Activated naive CD4-positive, alpha-beta T cell treated with anti-CD3 and anti-CD28 coated beads, Interleukin-2, amount 50 U/mL, for 24 hours (primary cell): Measurements from ENCODE around the gene ATAT1.

Source experiments
- H3K27ac Mint-ChIP-seq: one replicate; pipeline ENCODE4 v1.8.0; 2021; ENCODE audit warnings: mild to moderate bottlenecking, mixed read lengths
- H3K27me3 Mint-ChIP-seq: one replicate; pipeline ENCODE4 v1.8.0; 2021; ENCODE audit warnings: mixed read lengths
- H3K36me3 Mint-ChIP-seq: one replicate; pipeline ENCODE4 v1.8.0; 2021; ENCODE audit warnings: mixed read lengths
- H3K4me1 Mint-ChIP-seq: one replicate; pipeline ENCODE4 v1.8.0; 2021; ENCODE audit warnings: mixed read lengths
- H3K4me3 Mint-ChIP-seq: one replicate; pipeline ENCODE4 v1.8.0; 2021; ENCODE audit warnings: mild to moderate bottlenecking, mixed read lengths
- H3K9me3 Mint-ChIP-seq: one replicate; pipeline ENCODE4 v1.8.0; 2021; ENCODE audit warnings: mixed read lengths

ATAT1 gene

GRCh38 chr6:30610065-30610464 is 16.6 kb upstream of the ATAT1 start:
- H3K4me3 Mint-ChIP-seq = no peak overlapping the region
- H3K27me3 Mint-ChIP-seq = no peaks in the 10 kb centered on the region
- peaks cover 80% of the 10 kb centered on the region for H3K4me1 Mint-ChIP-seq
- H3K9me3 Mint-ChIP-seq = no peaks in the 10 kb centered on the region
- peaks cover 38% of the 10 kb centered on the region for H3K36me3 Mint-ChIP-seq
- peak overlapping the region; percentile 82 for H3K27ac Mint-ChIP-seq

DNA sequence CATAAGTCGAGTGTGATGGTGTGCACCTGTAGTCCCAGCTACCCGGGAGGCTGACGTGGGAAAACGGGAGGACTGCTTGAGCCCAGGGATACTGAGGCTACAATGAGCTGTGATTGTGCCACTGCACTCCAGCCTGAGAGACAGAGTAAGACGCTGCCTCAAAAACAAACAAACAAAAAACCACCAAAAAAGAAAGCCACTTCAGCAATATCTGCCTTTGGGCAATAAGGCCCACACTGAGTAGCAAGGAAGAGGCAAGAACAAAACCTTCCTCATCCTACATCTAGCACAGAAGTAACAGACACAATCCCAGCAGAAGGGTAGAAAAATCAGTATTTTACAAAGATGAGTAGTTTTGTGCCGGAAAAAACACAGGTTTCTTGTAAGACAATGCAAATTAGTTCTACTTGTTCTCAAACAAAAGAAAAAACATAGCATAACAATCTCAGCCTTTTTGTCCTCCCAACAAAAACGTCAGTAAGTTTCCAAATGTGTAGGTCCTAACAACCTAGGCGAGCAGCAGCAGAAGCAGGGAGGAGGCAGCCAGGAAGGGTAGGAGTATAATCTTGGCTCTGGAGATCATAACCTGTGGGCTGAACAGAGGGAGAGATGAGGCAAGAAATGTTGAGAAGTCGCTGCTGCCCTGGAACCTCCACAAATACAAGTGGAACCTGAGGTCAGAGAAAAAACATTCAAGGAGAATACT is 15.4 kb upstream of the ATAT1 start:
- H3K9me3 Mint-ChIP-seq = no peaks in the 10 kb centered on the region
- H3K36me3 Mint-ChIP-seq = peaks cover 45% of the 10 kb centered on the region
- peaks cover 75% of the 10 kb centered on the region for H3K4me1 Mint-ChIP-seq
- peak overlapping the region; percentile 17 for H3K27ac Mint-ChIP-seq
- H3K4me3 Mint-ChIP-seq = peak overlapping the region; percentile 19
- no peaks in the 10 kb centered on the region for H3K27me3 Mint-ChIP-seq

GRCh38 chr6:30611856-30612194 is 14.8 kb upstream of the ATAT1 start:
- H3K36me3 Mint-ChIP-seq = peaks cover 45% of the 10 kb centered on the region
- peak overlapping the region; percentile 13 for H3K4me3 Mint-ChIP-seq
- peaks cover 70% of the 10 kb centered on the region for H3K4me1 Mint-ChIP-seq
- H3K27me3 Mint-ChIP-seq = no peaks in the 10 kb centered on the region
- no peaks in the 10 kb centered on the region for H3K9me3 Mint-ChIP-seq
- peak overlapping the region; percentile 66 for H3K27ac Mint-ChIP-seq

GRCh38 chr6:30612213-30612612 is 14.5 kb upstream of the ATAT1 start:
- Mint-ChIP-seq H3K4me3 (no peak overlapping the region), H3K27ac (peak overlapping the region; percentile 66), H3K36me3 (peaks cover 48% of the 10 kb centered on the region), H3K4me1 (peaks cover 68% of the 10 kb centered on the region), H3K27me3 (no peaks in the 10 kb centered on the region), H3K9me3 (no peaks in the 10 kb centered on the region)

GRCh38 chr6:30612687-30613248 is 13.9 kb upstream of the ATAT1 start:
- peaks cover 44% of the 10 kb centered on the region for H3K36me3 Mint-ChIP-seq
- H3K4me1 Mint-ChIP-seq = peaks cover 63% of the 10 kb centered on the region
- peak overlapping the region; percentile 94 for H3K4me3 Mint-ChIP-seq
- no peaks in the 10 kb centered on the region for H3K27me3 Mint-ChIP-seq
- H3K9me3 Mint-ChIP-seq = no peaks in the 10 kb centered on the region
- peak overlapping the region; percentile 31 for H3K27ac Mint-ChIP-seq

DNA sequence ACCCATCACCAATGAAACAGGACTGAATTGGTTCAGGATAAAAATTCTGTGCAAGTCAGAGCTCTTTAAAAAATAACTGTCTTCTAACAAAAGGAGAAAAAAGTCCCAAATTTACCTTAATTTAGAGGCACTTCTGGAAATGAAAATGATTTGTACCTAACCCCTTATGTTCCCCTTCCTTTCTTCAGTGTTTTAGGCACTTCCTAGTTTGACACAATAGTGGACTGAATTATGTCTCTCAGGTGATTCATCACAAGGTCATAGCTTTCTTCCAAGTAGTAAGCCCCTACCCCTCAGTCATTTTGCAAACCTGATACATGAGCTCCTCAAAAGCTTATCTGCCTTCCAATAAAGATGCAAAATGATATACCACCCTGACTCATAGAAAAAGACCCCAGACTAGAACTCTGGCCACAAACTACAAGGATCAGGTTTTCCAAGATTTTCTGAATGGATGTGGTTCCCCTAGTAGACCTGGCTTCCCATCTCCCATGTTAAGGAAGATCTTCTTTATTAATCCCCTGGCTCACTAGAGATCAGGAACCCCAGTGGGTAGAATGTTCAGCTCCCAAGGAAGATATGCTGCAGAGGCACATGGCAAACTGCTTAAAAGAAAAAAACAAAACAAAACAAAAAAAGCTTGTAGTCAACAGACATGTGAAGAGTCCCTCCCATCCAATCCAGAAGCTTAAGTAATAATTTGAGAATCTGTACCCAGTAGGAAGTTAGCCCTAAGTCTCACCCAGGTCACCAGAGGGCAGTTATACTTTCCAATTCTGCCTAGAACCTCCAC is 13.2 kb upstream of the ATAT1 start:
- peaks cover 62% of the 10 kb centered on the region for H3K4me1 Mint-ChIP-seq
- H3K27ac Mint-ChIP-seq = peak overlapping the region; percentile 73
- no peaks in the 10 kb centered on the region for H3K9me3 Mint-ChIP-seq
- H3K27me3 Mint-ChIP-seq = no peaks in the 10 kb centered on the region
- H3K4me3 Mint-ChIP-seq = peak overlapping the region; percentile 94
- H3K36me3 Mint-ChIP-seq = peaks cover 44% of the 10 kb centered on the region

- H3K36me3 Mint-ChIP-seq = peaks cover 44% of the 10 kb centered on the region
- no peaks in the 10 kb centered on the region for H3K9me3 Mint-ChIP-seq
- H3K4me1 Mint-ChIP-seq = peaks cover 62% of the 10 kb centered on the region
- H3K27ac Mint-ChIP-seq = peak overlapping the region; percentile 99
- H3K4me3 Mint-ChIP-seq = peak overlapping the region; percentile 94
- no peaks in the 10 kb centered on the region for H3K27me3 Mint-ChIP-seq
Measured at GRCh38 chr6:30614044-30614842, 12.4 kb upstream of the ATAT1 start.

GRCh38 chr6:30614843-30615218 is 11.8 kb upstream of the ATAT1 start:
- Mint-ChIP-seq H3K27me3 (no peaks in the 10 kb centered on the region), H3K4me3 (peak overlapping the region; percentile 94), H3K9me3 (no peaks in the 10 kb centered on the region), H3K27ac (peak overlapping the region; percentile 99), H3K4me1 (peaks cover 62% of the 10 kb centered on the region), H3K36me3 (peaks cover 44% of the 10 kb centered on the region)

DNA sequence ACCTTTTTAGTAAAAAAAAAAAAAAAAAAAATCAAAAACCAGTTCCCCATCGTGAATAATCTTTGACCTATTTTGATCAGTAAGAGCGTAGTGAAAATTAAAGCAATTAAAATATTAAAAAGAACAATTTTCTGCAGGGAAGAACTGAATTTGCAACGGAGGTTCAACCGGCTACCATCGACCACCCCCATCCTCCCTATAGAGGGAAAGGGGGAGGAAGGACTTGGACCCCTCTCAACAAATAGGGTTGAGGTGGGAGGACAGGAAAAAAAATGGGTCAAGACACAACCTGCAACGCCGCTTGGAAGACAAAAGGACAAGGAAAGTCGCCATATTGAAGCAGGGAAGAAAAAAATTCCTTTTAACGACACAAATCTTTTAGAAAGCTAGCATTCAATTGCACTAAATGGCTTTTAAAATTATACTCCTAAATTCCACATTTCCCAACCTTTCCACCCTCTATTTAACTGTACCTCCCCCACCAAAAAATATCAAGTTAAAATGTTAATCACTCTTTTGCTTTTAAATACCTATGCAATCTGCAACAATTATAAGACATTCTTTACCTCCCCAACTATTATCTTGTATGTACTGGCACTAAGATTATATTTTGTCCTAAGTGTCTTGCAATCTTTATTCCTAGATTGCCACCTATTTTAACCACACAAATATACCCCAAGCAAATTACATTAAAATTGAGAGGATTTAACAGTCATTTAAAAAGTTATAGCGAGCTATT is 11.3 kb upstream of the ATAT1 start:
- H3K27ac Mint-ChIP-seq = peak overlapping the region; percentile 99
- peak overlapping the region; percentile 94 for H3K4me3 Mint-ChIP-seq
- peaks cover 44% of the 10 kb centered on the region for H3K36me3 Mint-ChIP-seq
- H3K27me3 Mint-ChIP-seq = no peaks in the 10 kb centered on the region
- no peaks in the 10 kb centered on the region for H3K9me3 Mint-ChIP-seq
- H3K4me1 Mint-ChIP-seq = peaks cover 56% of the 10 kb centered on the region

DNA sequence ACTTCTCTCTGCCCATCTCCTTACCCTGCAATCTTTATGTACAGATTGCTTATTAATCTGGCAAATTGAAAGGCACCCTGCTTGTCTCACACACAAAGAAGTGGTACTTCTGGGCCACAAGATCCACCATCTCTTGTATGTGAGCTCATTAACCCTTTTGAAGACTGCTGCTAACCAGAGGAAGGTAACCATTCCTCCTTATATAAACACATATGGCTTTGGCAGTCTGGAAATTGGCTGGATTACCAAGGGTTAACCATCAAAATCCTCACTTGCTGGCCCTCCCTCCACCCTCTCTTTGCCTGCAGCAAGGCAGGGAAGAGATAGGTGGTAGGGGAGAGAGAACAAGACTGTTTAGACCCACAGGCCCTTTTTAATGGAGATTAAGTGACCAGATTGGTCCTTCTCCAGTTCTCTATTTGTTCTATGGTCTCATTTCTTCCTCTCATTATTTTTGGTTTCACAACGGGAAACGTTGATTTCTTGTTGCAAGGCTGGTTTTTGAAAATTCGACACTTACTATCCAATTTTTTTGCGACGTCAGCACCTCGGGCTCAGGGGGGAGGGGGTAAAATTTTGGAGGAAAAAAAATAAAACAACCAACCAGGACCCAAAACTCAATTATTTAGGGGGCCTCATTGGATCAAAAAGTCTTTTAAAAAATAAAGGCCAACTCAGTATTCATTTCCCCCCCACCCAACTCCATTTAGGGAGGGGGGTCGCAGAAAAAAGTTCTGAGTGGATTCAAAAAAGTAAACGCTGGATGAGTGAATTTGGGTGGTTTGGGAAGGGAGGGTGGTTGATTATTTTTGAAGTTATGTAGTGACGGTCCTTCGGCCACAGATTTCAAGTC is 10.5 kb upstream of the ATAT1 start:
- Mint-ChIP-seq H3K27me3 (no peaks in the 10 kb centered on the region), H3K36me3 (peaks cover 44% of the 10 kb centered on the region), H3K4me3 (peak overlapping the region; percentile 94), H3K9me3 (no peaks in the 10 kb centered on the region), H3K27ac (peak overlapping the region; percentile 99), H3K4me1 (peaks cover 48% of the 10 kb centered on the region)

GRCh38 chr6:30616811-30617564 is 9.7 kb upstream of the ATAT1 start, which contains the start of gene PPP1R10:
Gene PPP1R10, minus strand, starts transcription at chr6:30617243. Its CDS starts 7,299 bp downstream, at chr6:30609944.
- Mint-ChIP-seq H3K4me3 (peak within 1 kb of the TSS; percentile 94), H3K36me3 (peaks cover 39% of the 10 kb centered on the region), H3K27ac (peak within 1 kb of the TSS; percentile 99), H3K9me3 (no peaks in the 10 kb centered on the region), H3K4me1 (peaks cover 40% of the 10 kb centered on the region), H3K27me3 (no peaks in the 10 kb centered on the region)

DNA sequence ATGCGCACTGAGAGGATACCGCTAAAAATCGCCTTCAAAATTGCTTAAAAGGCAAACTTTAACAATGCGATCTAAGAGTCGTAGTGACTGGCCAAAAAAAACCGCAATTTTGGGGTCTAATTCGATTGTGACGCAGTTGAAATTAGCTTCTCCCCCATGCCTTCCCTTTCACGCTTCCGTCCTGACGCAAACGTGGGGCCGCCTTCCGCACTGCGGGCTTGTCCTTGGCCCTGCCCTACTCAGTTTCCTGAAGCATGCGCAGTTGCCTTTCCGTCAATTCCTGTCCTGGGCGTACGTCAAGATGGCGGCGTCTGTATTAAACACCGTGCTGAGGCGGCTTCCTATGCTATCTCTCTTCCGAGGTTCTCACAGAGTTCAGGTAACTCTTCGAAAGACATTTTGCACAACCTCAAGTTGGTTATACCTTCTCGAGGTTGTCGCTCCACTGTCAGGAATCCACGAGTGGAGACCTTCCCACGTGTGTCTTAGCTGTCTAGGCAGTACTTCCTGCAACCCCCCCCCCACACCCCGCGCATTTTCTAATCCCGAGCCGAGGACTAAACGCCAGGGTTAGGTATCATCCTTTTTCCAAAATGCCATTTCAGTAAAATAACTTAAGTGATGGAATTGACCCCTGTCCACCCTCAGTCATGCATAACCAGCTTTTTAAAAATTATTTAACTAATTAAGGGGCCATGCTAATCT is 9.0 kb upstream of the ATAT1 start, which contains the start of gene MRPS18B:
Gene MRPS18B (plus strand): TSS at position 276 of the 705 bp plus-strand sequence. CDS start 26 bp downstream, at position 302.
- peaks cover 34% of the 10 kb centered on the region for H3K4me1 Mint-ChIP-seq
- H3K4me3 Mint-ChIP-seq = peak within 1 kb of the TSS; percentile 94
- H3K9me3 Mint-ChIP-seq = no peaks in the 10 kb centered on the region
- H3K27ac Mint-ChIP-seq = peak within 1 kb of the TSS; percentile 99
- H3K27me3 Mint-ChIP-seq = no peaks in the 10 kb centered on the region
- H3K36me3 Mint-ChIP-seq = peaks cover 40% of the 10 kb centered on the region

GRCh38 chr6:30618270-30618797 is 8.3 kb upstream of the ATAT1 start:
- Mint-ChIP-seq H3K4me3 (peak overlapping the region; percentile 94), H3K4me1 (peaks cover 28% of the 10 kb centered on the region), H3K27me3 (no peaks in the 10 kb centered on the region), H3K27ac (peak overlapping the region; percentile 99), H3K36me3 (peaks cover 38% of the 10 kb centered on the region), H3K9me3 (no peaks in the 10 kb centered on the region)
